Neural progenitor cell (in vitro differentiated cells): ENCODE data around the gene MSANTD2. TPM values are rescaled to one million over a fixed set of nuclear protein-coding genes. Genes with fewer than 3 reads are reported as not detected.

Source experiments
- DNase-seq: peaks from one replicate; pipeline ENCODE4 v3.0.0-alpha.2; 2016; ENCODE audit warnings: low spot score
- H2AFZ ChIP-seq: fragments of 200-600 bp; sonication (generic); replicated peaks from 2 replicates; pipeline ENCODE4 v1.6.1; 2016; ENCODE audit warnings: antibody characterized with exemption
- H3F3A ChIP-seq: fragments of 200-600 bp; sonication (generic); 2 replicates; pipeline ENCODE4 v1.6.1; 2016; ENCODE audit warnings: antibody characterized with exemption, low read depth
- H3K27ac ChIP-seq: fragments of 200-600 bp; sonication (generic); 2 replicates; pipeline ENCODE4 v1.5.1; 2016; ENCODE audit warnings: mild to moderate bottlenecking
- H3K27me3 ChIP-seq: fragments of 200-600 bp; sonication (generic); 2 replicates; pipeline ENCODE4 v1.6.1; 2016; ENCODE audit warnings: mild to moderate bottlenecking, moderate library complexity
- H3K36me3 ChIP-seq: fragments of 200-600 bp; sonication (generic); 2 replicates; pipeline ENCODE4 v1.5.1; 2016
- H3K4me1 ChIP-seq: fragments of 200-600 bp; sonication (generic); 2 replicates; pipeline ENCODE4 v1.6.1; 2016; ENCODE audit warnings: mixed run types
- H3K4me2 ChIP-seq: fragments of 200-600 bp; sonication (generic); 2 replicates; pipeline ENCODE4 v1.6.1; 2016
- H3K4me3 ChIP-seq: fragments of 200-600 bp; sonication (generic); 2 replicates; pipeline ENCODE4 v1.5.1; 2016
- H3K79me2 ChIP-seq: fragments of 200-600 bp; sonication (generic); 2 replicates; pipeline ENCODE4 v1.6.1; 2016; ENCODE audit warnings: low read depth
- H3K9ac ChIP-seq: fragments of 200-600 bp; sonication (generic); 2 replicates; pipeline ENCODE4 v1.6.1; 2016
- H3K9me3 ChIP-seq: fragments of 200-600 bp; sonication (generic); 2 replicates; pipeline ENCODE4 v1.5.1; 2016; ENCODE audit warnings: low read depth
- H4K20me1 ChIP-seq: fragments of 200-600 bp; sonication (generic); 2 replicates; pipeline ENCODE4 v1.6.1; 2016; ENCODE audit warnings: low read depth
- H3K27ac Mint-ChIP-seq: 3 replicates; pipeline ENCODE4 v1.8.0; 2021; ENCODE audit warnings: mixed read lengths
- H3K27me3 Mint-ChIP-seq: 2 replicates; pipeline ENCODE4 v1.8.0; 2022; ENCODE audit warnings: low read depth, mild to moderate bottlenecking, inconsistent platforms, moderate library complexity, mixed read lengths; ENCODE audit not compliant: insufficient read depth
- H3K36me3 Mint-ChIP-seq: 3 replicates; pipeline ENCODE4 v1.8.0; 2021; ENCODE audit warnings: mixed read lengths
- H3K4me1 Mint-ChIP-seq: 3 replicates; pipeline ENCODE4 v1.8.0; 2021; ENCODE audit warnings: mixed read lengths
- H3K4me3 Mint-ChIP-seq: 3 replicates; pipeline ENCODE4 v1.8.0; 2021; ENCODE audit warnings: mild to moderate bottlenecking, moderate library complexity, mixed read lengths
- H3K9me3 Mint-ChIP-seq: 3 replicates; pipeline ENCODE4 v1.8.0; 2020; ENCODE audit warnings: mixed read lengths
- CTCF ChIP-seq: fragments of 200-600 bp; sonication (generic); IDR thresholded peaks from 2 replicates; pipeline ENCODE4 v1.5.1; 2017; ENCODE audit warnings: antibody characterized with exemption, mild to moderate bottlenecking
- EZH2 ChIP-seq: fragments of 200-600 bp; sonication (generic); IDR thresholded peaks from 2 replicates; pipeline ENCODE4 v1.6.1; 2017; ENCODE audit warnings: antibody characterized with exemption, mild to moderate bottlenecking, moderate library complexity
- EZH2phosphoT487 ChIP-seq: fragments of 200-600 bp; sonication (generic); IDR thresholded peaks from 2 replicates; pipeline ENCODE4 v1.6.1; 2017; ENCODE audit warnings: antibody characterized with exemption
- total RNA-seq: library from RNA; depleted of rRNA; stranded (reverse); fragments of >200 nt; gene quantifications from 2 replicates; pipeline ENCODE4 v1.2.3, GENCODE V29; 2015; ENCODE audit warnings: low replicate concordance

Gene MSANTD2
- 35.8 and 41.9 TPM in 2 replicates for total RNA-seq

GRCh38 chr11:124800226-124800929, at the start of gene MSANTD2:
Gene MSANTD2 (minus strand): TSS chr11:124800406. CDS start chr11:124800380, 26 bp downstream.
- Histone ChIP-seq H3F3A (peaks cover 28% of the 10 kb centered on the region), H3K36me3 (no peaks in the 10 kb centered on the region), H3K4me1 (peaks cover 28% of the 10 kb centered on the region), H3K27me3 (no peaks in the 10 kb centered on the region), H3K9ac (peak within 1 kb of the TSS; percentile 88), H4K20me1 (peaks cover 38% of the 10 kb centered on the region), H3K4me2 (peak within 1 kb of the TSS; percentile 91), H2AFZ (peak within 1 kb of the TSS; percentile 93), H3K27ac (peak within 1 kb of the TSS; percentile 97), H3K4me3 (peak within 1 kb of the TSS; percentile 76), H3K79me2 (peaks cover 61% of the 10 kb centered on the region), H3K9me3 (no peaks in the 10 kb centered on the region)
- Mint-ChIP-seq H3K36me3 (peaks cover 5% of the 10 kb centered on the region), H3K4me3 (peak within 1 kb of the TSS; percentile 92), H3K27me3 (no peaks in the 10 kb centered on the region), H3K9me3 (no peaks in the 10 kb centered on the region), H3K4me1 (peaks cover 31% of the 10 kb centered on the region), H3K27ac (peak within 1 kb of the TSS; percentile 97)
- DNase-seq: peak; percentile 91
- TF ChIP-seq CTCF (no peak), EZH2 (peak; percentile 25)

- peaks cover 76% of the 10 kb centered on the region for H3K4me1 ChIP-seq
- DNase-seq: peak; percentile 82
- no peak overlapping the region for H3K27ac ChIP-seq
- H3F3A ChIP-seq: peaks cover 86% of the 10 kb centered on the region
- Mint-ChIP-seq H3K4me1 (peaks cover 69% of the 10 kb centered on the region), H3K27ac (no peak overlapping the region), H3K27me3 (peaks cover 52% of the 10 kb centered on the region), H3K36me3 (no peaks in the 10 kb centered on the region), H3K9me3 (peaks cover 2% of the 10 kb centered on the region), H3K4me3 (peak overlapping the region; percentile 42)
- H3K36me3 ChIP-seq: no peaks in the 10 kb centered on the region
- H3K4me3 ChIP-seq: peak overlapping the region; percentile 19
- H3K79me2 ChIP-seq: no peaks in the 10 kb centered on the region
- H4K20me1 ChIP-seq: no peaks in the 10 kb centered on the region
- no peak overlapping the region for H3K9ac ChIP-seq
- H3K9me3 ChIP-seq: no peaks in the 10 kb centered on the region
- no peak overlapping the region for H2AFZ ChIP-seq
- H3K4me2 ChIP-seq: peak overlapping the region; percentile 62
- TF ChIP-seq EZH2phosphoT487: no peak
- no peak for TF ChIP-seq EZH2
- TF ChIP-seq CTCF: no peak
- H3K27me3 ChIP-seq: peaks cover 27% of the 10 kb centered on the region
Measured at GRCh38 chr11:124846070-124846673, 46.0 kb upstream of the MSANTD2 start.

- H3K27ac Mint-ChIP-seq: no peak overlapping the region
- no peaks in the 10 kb centered on the region for H3K36me3 ChIP-seq
- H3K9me3 Mint-ChIP-seq: peaks cover 2% of the 10 kb centered on the region
- peaks cover 87% of the 10 kb centered on the region for H3K4me1 ChIP-seq
- H2AFZ ChIP-seq: no peak overlapping the region
- DNase-seq: peak; percentile 11
- peak overlapping the region; percentile 62 for H3K4me2 ChIP-seq
- no peaks in the 10 kb centered on the region for H4K20me1 ChIP-seq
- H3K27me3 Mint-ChIP-seq: peaks cover 57% of the 10 kb centered on the region
- H3K4me3 ChIP-seq: no peak overlapping the region
- no peak overlapping the region for H3K27ac ChIP-seq
- no peaks in the 10 kb centered on the region for H3K79me2 ChIP-seq
- no peaks in the 10 kb centered on the region for H3K36me3 Mint-ChIP-seq
- H3K9ac ChIP-seq: no peak overlapping the region
- no peaks in the 10 kb centered on the region for H3K9me3 ChIP-seq
- no peak overlapping the region for H3K4me3 Mint-ChIP-seq
- no peak for TF ChIP-seq EZH2phosphoT487
- TF ChIP-seq EZH2: no peak
- no peak for TF ChIP-seq CTCF
- peaks cover 31% of the 10 kb centered on the region for H3K27me3 ChIP-seq
- peaks cover 95% of the 10 kb centered on the region for H3F3A ChIP-seq
- H3K4me1 Mint-ChIP-seq: peaks cover 80% of the 10 kb centered on the region
Measured at GRCh38 chr11:124844664-124845079, 44.5 kb upstream of the MSANTD2 start.
